H4 (cell line): ENCODE results near the gene MT1A. TPM values are rescaled to one million over a fixed set of nuclear protein-coding genes. Genes with fewer than 3 reads are reported as not detected.
"Not testable (repeated sequence)": the region's sequence is repeated elsewhere in the genome, so short reads cannot be mapped to it uniquely, and the experiment has no call there.

Source experiments
- DNase-seq: peaks from one replicate; pipeline ENCODE4 v3.0.0-alpha.2; 2015; ENCODE audit warnings: low spot score
- total RNA-seq: library from RNA; depleted of rRNA; stranded (reverse); fragments of >200 nt; shearing (Covaris generic); gene quantifications from 2 replicates; pipeline ENCODE4 v1.2.3, GENCODE V29; 2014

Gene MT1A
- total RNA-seq, 1 experiment from 2014 or later, result not detected

DNA sequence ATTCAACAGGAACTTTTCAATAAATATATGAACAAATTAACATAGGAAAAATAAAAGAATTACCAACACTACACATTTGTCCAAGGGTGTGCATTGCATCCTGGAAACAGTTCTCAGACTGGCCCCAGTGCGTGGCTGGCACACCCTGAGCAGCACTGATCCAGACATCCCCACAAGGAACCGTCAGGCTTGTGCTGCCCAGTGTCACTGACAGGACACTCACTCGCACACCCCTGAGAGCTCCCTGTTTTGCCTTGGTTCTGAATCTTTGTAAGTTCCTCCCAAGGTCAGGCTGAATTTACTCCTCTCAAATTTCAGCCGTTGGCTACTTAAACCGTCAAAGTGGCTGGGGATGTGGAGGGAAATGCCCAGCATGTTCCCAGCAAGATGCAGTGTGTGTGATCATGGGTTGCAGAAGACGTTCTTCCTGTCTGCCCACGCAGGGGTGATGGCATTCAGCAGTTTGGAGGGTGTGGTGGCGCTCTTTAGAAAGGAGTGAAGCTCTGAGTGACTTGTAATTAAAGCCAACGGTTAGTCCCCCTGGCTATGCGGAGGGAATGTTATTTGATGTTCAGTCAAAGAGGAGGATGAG is 28.4 kb upstream of the MT1A start:
- DNase-seq, result peak; percentile 75

DNA sequence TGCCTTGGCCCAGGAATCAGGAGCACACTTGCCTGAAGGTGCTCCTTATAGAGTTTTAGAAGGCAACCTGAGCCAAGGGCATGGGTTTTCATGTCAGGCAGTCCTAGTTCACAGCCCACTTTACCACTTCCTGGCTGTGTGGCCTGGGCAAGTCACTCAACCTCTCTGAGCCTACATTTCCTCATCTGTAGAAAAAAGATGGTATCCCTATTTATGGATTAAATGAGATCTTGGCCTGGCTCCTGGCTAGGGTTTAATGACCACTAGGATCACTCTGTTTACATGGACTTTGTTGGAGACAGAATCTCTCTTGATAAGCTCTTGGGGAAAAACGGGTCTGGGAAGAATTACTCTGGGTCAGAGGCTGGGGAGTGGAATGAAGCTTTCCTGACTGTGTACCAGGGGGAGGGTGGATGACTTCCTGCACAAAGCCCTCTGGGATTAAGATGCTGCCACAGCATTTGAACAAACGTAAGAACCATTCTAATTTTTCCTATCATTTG is 27.8 kb upstream of the MT1A start:
- no peak for DNase-seq

DNA sequence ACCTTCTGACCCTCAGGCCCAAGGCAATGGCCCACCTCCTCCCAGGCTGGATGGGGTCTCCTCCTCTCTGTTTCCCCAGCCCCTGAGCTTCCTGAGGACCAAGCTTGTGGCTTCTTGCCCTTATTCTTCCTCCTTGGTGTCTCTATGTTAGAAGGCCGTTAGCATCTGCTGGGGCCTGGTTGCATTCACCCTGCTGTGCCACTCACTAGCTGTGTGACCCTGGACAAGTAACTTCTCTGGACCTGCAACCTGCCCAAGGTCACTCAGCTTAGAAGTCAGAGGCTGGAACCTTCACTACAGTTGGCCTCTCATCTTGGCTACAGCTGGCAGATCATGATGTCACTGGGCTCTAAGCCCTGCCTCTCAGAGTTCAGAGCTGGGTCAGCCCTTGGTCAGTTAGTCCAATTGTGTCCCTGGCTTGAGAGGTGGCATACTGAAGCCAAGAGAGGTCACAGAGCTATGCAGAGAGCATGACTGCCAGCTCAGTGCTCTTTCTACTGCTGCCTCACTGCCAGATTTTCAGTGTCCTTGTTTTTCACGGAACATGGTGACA is 27.1 kb upstream of the MT1A start:
- peak; percentile 25 for DNase-seq

DNA sequence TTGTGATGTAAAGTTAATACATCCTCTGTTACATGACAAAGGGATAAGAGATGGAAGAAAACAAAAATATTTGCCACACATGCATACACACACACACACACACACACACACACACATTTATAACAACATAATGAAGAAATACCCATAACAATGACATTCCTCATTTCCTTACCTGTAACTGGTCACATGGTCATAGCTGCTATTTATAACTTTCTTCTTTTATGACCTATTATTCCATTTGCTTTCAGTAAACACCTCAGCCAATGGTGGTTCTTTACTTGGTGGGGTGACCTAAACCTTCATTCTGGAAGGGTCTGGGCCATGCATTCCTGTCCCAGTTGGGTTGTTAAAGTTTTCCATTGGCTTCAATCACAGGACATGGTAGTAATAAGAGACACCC is 24.8 kb upstream of the MT1A start:
- DNase-seq, result no peak

DNA sequence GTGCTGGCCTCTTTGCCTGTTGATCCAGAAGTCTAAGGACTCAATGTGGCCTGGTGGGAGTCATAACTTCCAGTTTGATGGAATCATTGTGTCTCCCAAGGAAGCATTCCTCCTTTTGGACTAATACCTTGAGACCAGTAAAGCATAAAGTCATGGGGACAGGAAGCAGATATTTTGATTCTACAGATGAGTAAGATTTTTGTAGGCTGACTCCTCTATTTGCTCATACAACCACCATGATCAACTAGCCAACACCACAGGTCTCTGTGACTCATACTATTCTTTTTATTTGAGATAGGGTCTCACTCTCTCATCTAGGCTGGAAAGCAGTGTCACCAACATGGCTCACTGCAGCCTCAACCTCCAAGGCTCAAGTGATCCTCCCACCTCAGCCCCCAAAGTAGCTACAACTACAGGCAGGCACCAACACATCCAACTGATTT is 23.9 kb upstream of the MT1A start:
- no peak for DNase-seq

DNA sequence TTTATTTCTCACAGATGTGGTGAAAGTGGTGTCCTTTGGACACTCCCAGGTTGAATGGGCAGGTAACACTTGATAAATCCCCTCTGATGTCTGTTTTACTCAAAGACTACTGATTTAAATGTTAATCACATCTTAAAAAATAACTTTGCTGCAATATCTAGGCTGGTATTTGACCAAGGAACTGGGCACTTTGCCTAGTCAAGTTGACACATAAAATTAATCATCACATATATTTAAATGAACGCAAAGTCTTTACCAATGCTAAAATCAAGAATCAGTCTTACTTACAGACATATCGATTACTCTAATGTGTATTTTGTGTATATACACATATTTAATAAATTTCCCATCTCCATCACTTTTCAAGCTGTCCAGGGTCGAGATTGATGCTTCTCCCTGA is 23.1 kb upstream of the MT1A start:
- no peak for DNase-seq

DNA sequence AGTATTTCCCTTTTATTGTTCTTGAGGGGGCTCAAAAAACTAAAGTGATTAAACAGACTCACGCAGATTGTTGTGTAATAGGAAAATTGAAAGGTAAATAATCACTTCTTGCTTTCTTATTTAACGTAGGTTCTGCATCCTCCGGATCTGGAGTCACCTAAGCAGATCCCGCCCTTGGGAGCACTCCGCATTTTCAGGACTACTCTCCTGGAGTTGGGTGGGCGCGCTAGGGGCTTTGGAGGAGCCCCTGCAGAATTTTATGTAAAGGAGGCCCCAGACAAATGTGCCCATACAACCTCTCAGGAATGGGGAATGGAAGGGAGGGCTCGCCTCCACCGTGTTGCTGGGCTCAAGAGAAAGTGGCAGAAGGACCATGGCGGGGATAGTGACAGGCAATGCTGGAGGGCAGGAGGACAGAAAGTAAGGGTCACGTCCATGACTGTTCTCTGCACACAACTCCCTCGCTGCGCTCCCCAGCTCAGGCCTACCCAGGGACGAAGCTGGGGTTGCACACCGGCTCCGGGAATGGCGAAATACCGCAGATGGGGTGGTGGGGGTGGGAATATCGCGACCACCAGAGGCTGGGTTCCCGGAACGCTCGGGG is 21.8 kb upstream of the MT1A start:
- no peak for DNase-seq

DNA sequence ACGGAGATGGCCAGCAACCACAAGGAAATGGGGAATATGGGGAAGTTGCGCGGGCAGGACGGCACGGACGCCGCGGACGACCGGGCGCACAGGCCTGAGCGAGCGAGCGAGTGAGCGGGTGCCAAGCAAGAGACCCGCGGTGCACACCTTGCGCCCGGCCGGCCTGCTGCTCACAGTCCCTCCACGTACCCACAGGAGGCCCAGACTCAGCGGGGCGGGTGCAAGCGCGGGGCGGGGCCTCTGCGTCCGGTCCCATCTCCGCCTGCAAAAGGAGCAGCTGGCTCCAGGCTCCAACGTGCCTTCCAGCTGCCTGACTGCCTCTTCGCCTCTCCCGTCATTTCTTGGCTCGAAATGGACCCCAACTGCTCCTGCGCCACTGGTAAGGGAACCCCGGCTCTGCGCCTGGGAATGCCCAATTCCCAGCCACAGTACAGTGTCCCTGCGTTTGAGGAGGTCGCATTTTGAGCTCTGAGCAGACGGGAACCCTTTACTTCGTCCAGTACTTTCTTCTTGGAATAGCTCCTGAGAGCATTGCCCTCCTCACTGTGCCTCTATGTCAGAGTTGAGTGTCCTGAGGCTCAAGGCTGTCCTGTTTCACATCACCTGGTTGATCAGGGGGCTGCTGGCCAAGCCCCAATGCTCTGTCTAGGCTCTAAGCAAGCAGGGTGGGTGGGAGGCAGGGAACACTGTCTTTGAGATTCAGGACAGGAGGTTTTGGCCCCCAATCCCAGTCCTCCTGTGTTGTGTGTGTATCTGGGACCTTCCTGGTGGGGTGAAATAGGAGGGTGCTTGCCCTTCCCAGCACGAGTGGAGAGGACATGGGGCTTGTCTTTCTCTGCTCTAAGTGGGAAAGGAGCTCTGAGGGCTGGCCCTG is 21.0 kb upstream of the MT1A start:
- DNase-seq, result no peak

DNA sequence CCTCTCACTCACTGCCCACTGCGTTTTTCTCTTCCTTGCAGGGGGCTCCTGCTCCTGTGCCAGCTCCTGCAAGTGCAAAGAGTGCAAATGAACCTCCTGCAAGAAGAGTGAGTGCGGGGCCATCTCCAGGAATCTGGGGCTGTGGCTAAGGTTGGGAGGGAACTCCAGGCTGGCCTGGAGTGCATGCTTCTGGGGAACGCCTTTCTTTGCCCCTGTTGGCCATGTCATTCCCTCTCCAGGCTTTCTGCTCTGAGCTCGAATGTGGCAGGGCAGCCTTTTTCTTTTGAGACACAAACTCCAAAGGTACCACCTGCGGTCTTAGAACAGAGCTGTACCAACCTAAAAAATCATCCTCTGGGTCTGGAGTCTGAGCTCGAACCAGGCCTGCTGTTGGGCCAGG is 20.3 kb upstream of the MT1A start:
- no peak for DNase-seq

DNA sequence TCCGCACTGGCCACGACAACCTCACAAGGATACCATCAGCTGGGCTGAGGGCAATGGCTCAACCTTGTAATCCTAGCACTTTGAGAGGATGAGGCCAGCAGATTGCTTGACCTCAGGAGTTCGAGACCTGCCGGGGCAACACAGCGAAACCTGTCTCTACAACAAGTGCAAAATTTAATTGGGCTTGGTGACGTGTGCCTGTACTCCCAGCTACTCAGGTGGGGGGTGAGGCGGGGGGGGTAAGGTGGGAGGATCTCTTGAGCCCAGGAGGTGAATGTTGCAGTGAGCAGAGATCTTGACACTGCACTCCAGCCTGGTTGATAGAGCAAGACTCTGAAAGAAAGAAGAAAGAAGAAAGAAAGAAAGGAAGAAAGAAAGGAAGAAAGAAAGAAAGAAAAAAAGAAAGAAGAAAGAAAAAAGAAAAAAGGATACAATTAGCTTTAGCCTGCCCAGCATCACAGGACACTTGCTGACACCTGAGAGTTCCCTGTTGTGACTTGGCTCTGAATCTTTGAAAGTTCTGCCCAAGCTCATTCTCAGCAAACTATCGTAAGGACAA is 18.0 kb upstream of the MT1A start:
- DNase-seq, result no peak

DNA sequence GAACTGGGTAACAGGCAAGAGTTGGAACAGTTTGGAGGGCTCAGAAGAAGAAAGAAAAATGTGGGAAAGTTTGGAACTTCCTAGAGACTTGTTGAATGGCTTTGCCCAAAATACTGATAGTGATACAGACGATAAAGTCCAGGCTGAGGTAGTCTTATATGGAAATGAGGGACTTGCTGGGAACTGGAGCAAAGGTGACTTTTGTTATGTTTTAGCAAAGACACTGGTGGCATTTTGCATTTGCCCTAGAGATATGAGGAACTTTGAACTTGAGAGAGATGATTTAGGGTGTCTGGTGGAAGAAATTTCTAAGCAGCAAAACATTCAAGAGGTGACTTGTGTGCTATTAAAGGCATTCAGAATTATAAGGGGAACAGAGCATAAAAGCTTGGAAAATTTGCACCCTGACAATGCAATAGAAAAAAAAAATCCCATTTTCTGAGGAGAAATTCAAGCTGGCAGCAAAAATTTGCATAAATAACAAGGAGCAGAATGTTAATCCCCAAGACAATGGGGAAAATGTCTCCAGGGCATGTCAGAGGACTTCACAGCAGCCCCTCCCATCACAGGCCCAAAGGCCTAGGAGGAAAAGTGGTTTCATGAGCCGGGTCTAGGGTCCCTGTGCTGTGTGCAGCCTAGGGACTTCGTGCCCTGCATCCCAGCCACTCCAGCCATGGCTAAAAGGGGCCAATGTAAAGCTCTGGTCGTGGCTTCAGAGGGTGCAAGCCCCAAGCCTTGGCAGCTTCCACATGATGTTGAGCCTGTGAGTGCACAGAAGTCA is 16.6 kb upstream of the MT1A start:
- not testable (repeated sequence) for DNase-seq

DNA sequence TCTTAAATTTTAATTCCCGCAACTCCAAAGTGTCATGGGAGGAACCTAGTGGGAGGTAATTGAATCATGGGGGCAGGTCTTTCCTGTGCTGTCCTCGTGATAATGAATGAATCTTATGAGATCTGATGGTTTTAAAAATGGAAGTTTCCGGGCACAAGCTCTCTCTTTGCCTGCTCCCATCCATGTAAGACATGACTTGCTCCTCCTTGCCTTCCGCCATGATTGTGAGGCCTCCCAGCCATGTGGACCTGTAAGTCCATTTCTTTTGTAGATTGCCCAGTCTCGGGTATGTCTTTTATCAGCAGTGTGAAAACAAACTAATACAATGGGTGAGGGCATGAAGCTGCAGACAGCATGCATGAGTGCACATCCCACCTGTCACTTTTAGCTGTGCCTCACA is 15.3 kb upstream of the MT1A start:
- not testable (repeated sequence) for DNase-seq

DNA sequence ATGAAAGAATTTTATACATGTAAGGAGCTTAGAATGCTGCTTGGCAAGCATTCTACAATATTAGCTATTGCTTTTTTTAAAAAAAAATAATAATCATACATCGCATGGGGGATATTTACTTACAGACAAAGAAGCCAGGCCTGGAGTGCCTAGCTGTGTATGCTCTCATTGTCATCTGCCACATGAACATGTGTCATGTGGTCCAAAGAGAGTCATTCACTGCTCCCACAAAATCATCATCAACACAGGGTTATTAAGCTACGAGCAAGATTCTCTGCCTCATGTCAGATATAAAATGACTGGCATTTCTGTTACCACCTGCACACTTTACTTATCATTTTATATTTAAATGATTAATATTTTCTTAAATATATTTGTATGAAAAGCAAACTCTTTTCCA is 14.8 kb upstream of the MT1A start:
- no peak for DNase-seq

DNA sequence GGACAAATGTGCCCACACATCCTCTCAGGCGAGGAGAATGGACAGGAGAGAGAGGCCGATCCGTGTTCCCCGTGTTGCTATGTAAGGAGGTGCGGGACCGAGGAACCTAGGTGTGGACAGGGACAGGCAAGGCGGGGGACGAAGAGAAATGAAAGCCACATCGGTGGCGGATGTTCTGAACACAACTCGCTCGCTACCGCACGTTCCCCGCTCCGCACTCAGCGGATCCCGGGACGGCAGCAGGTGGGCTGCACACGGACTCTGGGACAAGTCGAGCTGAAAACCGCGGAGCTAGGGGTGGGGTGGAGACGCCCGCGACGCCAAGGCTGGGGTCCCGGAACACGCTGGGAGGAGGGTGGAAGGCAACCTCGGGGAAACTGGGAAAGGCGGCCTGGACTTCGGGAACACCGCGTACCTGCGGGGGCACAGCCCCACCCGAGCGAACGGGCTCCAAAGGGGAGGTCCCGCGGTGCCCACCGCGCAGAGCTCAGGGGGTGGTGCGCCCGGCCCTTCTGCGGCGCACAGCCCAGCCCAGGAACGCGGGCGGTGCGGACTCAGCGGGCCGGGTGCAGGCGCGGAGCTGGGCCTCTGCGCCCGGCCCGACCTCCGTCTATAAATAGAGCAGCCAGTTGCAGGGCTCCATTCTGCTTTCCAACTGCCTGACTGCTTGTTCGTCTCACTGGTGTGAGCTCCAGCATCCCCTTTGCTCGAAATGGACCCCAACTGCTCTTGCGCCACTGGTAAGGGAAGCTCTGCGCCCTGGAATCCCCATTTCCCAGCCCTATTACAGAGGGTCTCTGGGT is 13.1 kb upstream of the MT1A start, which contains the start of gene MT1E:
MT1E (plus strand) TSS at position 642 of the 803 bp plus-strand sequence; CDS start at position 713, 71 bp downstream.
- DNase-seq, result no peak

DNA sequence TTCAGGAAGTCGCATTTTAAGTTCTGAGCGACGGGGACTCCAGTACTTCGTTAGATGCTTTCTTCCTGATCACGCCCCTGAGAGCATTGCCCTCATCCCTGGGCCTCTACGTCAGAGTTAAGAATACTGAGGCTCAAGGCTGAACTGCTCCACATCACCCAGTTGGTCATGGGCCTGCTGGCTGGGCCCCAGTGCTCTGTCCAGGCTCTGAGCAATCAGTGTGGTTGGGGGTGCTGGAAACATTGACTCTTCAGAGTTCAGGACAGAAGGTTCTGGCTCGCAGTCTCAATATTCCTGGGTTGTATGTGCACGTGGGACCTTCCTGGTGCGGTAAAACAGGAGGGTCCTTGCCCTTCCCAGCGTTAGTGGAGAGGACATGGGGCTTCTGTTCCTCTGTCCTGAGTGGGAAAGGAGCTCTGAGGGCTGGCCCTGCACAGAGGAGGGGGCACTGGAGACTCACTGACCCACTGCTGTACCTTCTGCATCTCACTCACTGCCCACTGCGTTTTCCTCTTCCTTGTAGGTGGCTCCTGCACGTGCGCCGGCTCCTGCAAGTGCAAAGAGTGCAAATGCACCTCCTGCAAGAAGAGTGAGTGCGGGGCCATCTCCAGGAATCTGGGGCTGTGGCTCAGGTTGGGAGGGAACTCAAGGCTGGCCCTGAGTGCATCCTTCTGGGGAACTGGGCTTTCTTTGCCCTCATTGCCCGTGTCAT is 12.4 kb upstream of the MT1A start:
- no peak for DNase-seq

DNA sequence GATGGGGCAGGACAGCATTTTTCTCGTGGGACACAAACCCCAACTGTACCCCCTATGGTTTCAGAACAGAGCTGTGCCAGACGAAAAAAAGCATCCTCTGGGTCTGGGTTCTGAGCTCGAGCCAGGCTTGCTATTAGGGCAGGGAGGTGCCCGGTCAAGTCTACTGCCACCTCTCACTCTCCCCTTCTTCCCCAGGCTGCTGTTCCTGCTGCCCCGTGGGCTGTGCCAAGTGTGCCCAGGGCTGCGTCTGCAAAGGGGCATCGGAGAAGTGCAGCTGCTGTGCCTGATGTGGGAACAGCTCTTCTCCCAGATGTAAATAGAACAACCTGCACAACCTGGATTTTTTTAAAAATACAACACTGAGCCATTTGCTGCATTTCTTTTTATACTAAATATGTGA is 11.8 kb upstream of the MT1A start:
- no peak for DNase-seq

DNA sequence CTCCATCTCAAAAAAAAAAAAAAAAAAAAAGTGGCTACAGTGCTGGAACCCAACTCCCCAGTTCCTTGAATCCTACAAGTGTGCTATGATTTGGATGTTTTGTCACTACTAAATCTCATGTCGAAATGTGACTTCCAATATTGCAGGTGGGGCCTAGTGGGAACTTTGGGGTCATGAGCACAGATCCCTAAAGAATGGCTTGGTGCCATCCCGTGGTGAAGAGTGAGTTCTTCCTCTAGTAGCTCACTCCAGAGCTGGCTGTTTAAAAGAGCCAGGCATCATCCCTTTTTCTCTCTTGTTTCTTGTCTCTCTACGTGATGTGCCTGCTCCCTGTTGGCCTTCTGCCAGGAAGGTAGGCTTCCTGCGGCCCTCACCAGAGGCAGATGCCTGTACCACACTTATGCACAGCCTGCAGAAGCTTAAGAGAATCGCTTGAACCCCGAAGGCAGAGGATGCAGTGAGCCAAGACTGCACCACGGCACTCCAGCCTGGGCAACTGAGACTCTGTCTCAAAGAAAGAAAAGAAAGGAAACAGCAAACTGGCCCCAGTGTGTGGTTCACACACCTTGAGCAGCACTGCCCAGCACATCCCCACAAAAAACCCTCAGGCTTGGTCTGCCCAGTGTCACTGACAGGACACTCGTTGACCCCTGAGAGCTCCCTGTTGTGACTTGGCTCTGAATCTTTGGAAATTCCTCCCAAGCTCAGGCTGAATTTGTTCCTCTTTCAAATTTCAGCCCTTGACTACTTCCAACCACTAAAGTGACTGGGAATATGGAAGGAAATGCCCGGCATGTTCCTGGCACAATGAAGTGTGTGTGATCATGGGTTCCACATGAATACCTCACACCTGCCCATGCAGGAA is 9.7 kb upstream of the MT1A start:
- no peak for DNase-seq

DNA sequence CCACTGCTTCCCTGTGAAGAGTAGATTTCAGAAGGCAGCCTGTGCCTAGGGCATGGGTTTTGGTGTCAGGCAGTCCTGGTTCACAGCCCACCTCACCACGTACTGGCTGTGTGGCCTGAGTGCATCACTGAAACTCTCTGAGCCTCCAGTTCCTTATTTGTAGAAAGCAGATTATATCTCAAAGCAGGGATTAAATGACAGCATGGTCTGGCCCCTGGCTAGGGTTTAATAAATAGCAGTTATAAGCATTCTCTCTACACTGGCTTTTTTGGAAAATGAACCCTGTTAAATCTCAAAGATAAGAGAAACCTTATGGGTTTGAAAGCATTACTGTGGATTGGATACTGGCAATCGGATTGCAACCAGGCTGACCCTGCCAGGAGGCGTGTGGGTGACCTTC is 8.9 kb upstream of the MT1A start:
- DNase-seq, result no peak

DNA sequence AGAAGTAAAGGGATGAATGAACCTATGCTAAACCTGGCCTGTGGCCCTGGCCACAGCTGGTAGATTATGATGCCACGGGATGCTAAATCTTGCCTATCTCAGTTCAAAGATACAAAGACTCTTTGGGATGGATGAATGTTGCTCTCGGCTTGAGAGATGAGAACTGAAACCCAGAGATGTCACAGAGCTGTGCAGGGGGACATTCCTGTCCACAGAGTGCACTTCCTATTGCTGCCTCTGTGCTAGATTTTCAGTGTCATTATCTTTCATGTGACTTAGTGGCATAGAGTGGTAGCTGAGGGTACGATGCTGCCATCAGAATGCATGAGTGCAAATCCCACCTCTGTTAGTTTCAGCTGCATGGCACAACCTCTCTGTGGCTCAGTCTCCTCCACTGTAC is 8.3 kb upstream of the MT1A start:
- no peak for DNase-seq
